Adrenal gland (tissue), 5 donors: ENCODE results near the gene COL19A1.

Experiments
- CTCF ChIP-seq, 6 experiments: fragments of 450-650 bp in 4 of 6; fragments of 200-600 bp in 2 of 6; sonication (generic) in 1 of 6; IDR thresholded peaks; 1 replicate in 5 of 6; 2 replicates in 1 of 6; pipeline versions ENCODE4 v1.5.1 to v1.8.0; 2016 to 2021; ENCODE audit warnings: antibody characterized with exemption in 6 of 6, mild to moderate bottlenecking in 2 of 6, moderate library complexity in 1 of 6
- POLR2A ChIP-seq, 2 donors: fragments of 450-650 bp; IDR thresholded peaks; one replicate each; pipeline ENCODE4 v1.6.1; 2017; ENCODE audit warnings: antibody characterized with exemption in 2 of 2, mild to moderate bottlenecking in 2 of 2, moderate library complexity in 1 of 2
- donor health status: DM: no; HTN: no; CAD: no.

DNA sequence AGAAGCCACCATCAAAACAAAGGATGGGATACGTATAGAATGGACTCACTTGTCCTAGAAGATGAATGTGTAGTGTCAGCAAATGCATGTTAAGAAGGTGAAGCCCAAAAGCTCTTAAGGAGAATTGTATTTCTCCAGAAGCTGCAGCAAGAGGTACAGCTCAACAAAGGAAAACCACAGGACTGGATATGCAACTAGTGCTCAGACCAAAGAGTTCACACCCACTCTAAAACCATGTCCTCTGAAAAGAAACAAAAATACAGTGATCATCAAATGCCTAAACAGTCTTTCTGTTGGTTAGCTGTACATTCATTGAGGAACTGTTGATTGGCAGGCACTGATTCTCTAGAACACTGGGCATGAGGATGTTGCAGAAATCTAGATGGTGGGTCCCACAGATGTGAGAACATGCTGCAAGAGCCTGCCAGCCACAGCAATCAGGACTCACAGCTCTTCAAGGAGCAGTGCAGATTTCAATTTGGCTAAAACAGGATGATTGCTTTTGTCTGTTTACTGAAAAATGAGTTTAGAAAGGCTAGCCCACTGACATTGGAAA is 342.0 kb downstream of the COL19A1 start:
- TF ChIP-seq CTCF (IDR thresholded peaks at IDR 0.05) (no peak), POLR2A (IDR thresholded peaks at IDR 0.05) (no peak)
